Esophagus squamous epithelium (tissue), 4 donors: ENCODE measurements around the gene ARAP3.

Experiments
- CTCF ChIP-seq, 6 experiments: fragments of 450-650 bp in 4 of 6; fragments of 200-600 bp in 2 of 6; sonication (generic) in 2 of 6; IDR thresholded peaks; one replicate each; pipeline ENCODE4 v1.5.1; 2016 to 2019; ENCODE audit warnings: antibody characterized with exemption in 6 of 6, mild to moderate bottlenecking in 4 of 6, moderate library complexity in 4 of 6
- POLR2A ChIP-seq, 4 donors: fragments of 450-650 bp; IDR thresholded peaks; one replicate each; pipeline ENCODE4 v1.6.1; 2017; ENCODE audit warnings: antibody characterized with exemption in 4 of 4, mild to moderate bottlenecking in 4 of 4, moderate library complexity in 3 of 4

- TF ChIP-seq CTCF (IDR thresholded peaks at IDR 0.05) (no peak), POLR2A (IDR thresholded peaks at IDR 0.05) (no peak)
These were observed 64.9 kb downstream of the ARAP3 start for GRCh38 chr5:141617128-141617527.
